ENCODE data around the gene USP8. TPM values are rescaled to one million over a fixed set of nuclear protein-coding genes. Genes with fewer than 3 reads are reported as not detected.

The USP8 gene
- total RNA-seq, 1 donor from 2014 or later: 54.5 TPM

DNA sequence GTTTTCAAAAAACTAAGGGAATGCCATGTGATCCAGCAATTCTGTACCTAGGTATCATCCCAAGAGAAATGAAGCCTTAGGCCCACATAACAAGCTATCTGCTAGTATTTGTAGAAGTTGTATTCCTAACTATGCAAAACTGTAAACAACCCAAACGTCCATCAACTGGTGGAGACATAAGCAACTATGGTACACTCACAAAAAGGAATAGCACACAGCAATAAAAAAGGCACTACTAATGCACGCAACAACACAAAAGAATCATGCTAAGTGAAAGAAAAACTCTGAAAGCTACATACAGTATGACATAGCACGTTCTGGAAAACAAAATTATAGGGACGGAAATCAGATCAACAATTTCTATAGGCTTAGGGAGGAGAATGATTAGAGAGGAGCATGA lies 107.0 kb downstream of the USP8 start:
- DNase-seq (ENCODE audit: low read depth) (no peak), FAIRE-seq (no peak)
- no peak overlapping the region for H3K9ac ChIP-seq (ENCODE audit: low read length)
- H3K27me3 ChIP-seq (ENCODE audit: insufficient read depth, low read length): no peaks in the 10 kb centered on the region
- Mint-ChIP-seq H3K4me1 (ENCODE audit: low read depth, unreplicated experiment) (no peaks in the 10 kb centered on the region), H3K27me3 (ENCODE audit: low read depth, unreplicated experiment) (no peaks in the 10 kb centered on the region), H3K36me3 (ENCODE audit: low read depth, unreplicated experiment) (no peaks in the 10 kb centered on the region), H3K4me3 (ENCODE audit: unreplicated experiment) (no peak overlapping the region), H3K27ac (ENCODE audit: unreplicated experiment) (no peak overlapping the region), H3K9me3 (ENCODE audit: unreplicated experiment) (no peaks in the 10 kb centered on the region)
- no peak overlapping the region for H3K4me2 ChIP-seq (ENCODE audit: low read length)
- H2AFZ ChIP-seq (ENCODE audit: low read depth, low read length): no peak overlapping the region
- H3K36me3 ChIP-seq (ENCODE audit: insufficient read depth, low read length): no peaks in the 10 kb centered on the region
- H4K20me1 ChIP-seq (ENCODE audit: insufficient read depth, low read length): no peaks in the 10 kb centered on the region
- no peak overlapping the region for H3K4me3 ChIP-seq (ENCODE audit: insufficient read depth, low read depth, low read length)
- H3K9me3 ChIP-seq (ENCODE audit: insufficient read depth, low read depth, low read length): no peaks in the 10 kb centered on the region
- no peak overlapping the region for H3K27ac ChIP-seq (ENCODE audit: low read depth, low read length)
- no peaks in the 10 kb centered on the region for H3K79me2 ChIP-seq (ENCODE audit: insufficient read depth, low read length)
- TF ChIP-seq, protein P1, sequence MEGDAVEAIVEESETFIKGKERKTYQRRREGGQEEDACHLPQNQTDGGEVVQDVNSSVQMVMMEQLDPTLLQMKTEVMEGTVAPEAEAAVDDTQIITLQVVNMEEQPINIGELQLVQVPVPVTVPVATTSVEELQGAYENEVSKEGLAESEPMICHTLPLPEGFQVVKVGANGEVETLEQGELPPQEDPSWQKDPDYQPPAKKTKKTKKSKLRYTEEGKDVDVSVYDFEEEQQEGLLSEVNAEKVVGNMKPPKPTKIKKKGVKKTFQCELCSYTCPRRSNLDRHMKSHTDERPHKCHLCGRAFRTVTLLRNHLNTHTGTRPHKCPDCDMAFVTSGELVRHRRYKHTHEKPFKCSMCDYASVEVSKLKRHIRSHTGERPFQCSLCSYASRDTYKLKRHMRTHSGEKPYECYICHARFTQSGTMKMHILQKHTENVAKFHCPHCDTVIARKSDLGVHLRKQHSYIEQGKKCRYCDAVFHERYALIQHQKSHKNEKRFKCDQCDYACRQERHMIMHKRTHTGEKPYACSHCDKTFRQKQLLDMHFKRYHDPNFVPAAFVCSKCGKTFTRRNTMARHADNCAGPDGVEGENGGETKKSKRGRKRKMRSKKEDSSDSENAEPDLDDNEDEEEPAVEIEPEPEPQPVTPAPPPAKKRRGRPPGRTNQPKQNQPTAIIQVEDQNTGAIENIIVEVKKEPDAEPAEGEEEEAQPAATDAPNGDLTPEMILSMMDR (IDR thresholded peaks at IDR 0.05; ENCODE audit: insufficient read depth, low read depth, low read length): no peak
- TF ChIP-seq EZH2 (IDR thresholded peaks at IDR 0.05; ENCODE audit: insufficient read depth, low read length): no peak
- H3K4me1 ChIP-seq (ENCODE audit: insufficient read depth, low read length): no peaks in the 10 kb centered on the region

DNA sequence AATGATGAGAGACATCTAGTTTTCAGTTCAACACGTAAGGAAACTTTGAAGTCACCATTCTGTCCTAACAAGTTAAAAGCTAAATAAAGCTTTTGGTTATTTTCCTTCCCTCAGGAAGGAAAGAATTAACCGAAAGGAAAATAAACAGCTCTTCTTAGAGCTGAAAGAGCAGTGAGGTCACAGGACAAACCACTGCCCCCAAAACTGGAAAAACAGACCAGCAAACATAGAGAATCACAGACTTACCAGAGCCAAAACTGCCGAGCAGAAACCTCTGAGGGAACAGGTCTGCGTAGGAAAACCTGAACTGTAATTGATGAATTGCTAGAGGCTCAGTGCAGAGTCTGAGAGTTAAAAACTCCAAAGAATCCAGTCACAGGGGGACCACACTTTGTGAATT lies 107.6 kb downstream of the USP8 start:
- no peak overlapping the region for H3K4me3 ChIP-seq (ENCODE audit: insufficient read depth, low read depth, low read length)
- TF ChIP-seq, protein P1 (IDR thresholded peaks at IDR 0.05; ENCODE audit: insufficient read depth, low read depth, low read length): no peak
- no peak for TF ChIP-seq EZH2 (IDR thresholded peaks at IDR 0.05; ENCODE audit: insufficient read depth, low read length)
- no peaks in the 10 kb centered on the region for H3K9me3 Mint-ChIP-seq (ENCODE audit: unreplicated experiment)
- H3K27ac ChIP-seq (ENCODE audit: low read depth, low read length): no peak overlapping the region
- no peak overlapping the region for H3K4me2 ChIP-seq (ENCODE audit: low read length)
- no peaks in the 10 kb centered on the region for H4K20me1 ChIP-seq (ENCODE audit: insufficient read depth, low read length)
- no peaks in the 10 kb centered on the region for H3K4me1 ChIP-seq (ENCODE audit: insufficient read depth, low read length)
- no peaks in the 10 kb centered on the region for H3K9me3 ChIP-seq (ENCODE audit: insufficient read depth, low read depth, low read length)
- H3K36me3 ChIP-seq (ENCODE audit: insufficient read depth, low read length): no peaks in the 10 kb centered on the region
- FAIRE-seq (no peak), DNase-seq (ENCODE audit: low read depth) (no peak)
- H3K9ac ChIP-seq (ENCODE audit: low read length): no peak overlapping the region
- no peak overlapping the region for H2AFZ ChIP-seq (ENCODE audit: low read depth, low read length)
- H3K4me1 Mint-ChIP-seq (ENCODE audit: low read depth, unreplicated experiment): no peaks in the 10 kb centered on the region
- H3K27me3 Mint-ChIP-seq (ENCODE audit: low read depth, unreplicated experiment): no peaks in the 10 kb centered on the region
- no peak overlapping the region for H3K4me3 Mint-ChIP-seq (ENCODE audit: unreplicated experiment)
- H3K27ac Mint-ChIP-seq (ENCODE audit: unreplicated experiment): no peak overlapping the region
- H3K27me3 ChIP-seq (ENCODE audit: insufficient read depth, low read length): no peaks in the 10 kb centered on the region
- no peaks in the 10 kb centered on the region for H3K36me3 Mint-ChIP-seq (ENCODE audit: low read depth, unreplicated experiment)
- H3K79me2 ChIP-seq (ENCODE audit: insufficient read depth, low read length): no peaks in the 10 kb centered on the region

DNA sequence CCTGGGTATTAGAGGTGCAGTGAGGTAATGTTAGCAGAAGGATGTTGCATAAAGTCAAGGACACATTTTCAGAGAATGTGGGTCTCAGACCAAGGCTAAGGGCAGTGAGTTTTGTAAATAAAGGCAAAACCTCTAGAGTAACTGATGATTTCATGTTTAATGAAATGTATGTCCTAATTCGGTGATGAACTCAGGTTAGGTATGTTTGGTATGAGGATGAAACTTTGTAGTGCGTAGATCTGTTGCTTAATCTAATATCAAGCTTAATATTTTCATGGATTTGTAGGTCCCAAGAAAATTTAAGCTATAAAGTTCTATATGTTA lies 118.6 kb downstream of the USP8 start:
- Histone ChIP-seq H3K36me3 (ENCODE audit: insufficient read depth, low read length) (no peaks in the 10 kb centered on the region), H2AFZ (ENCODE audit: low read depth, low read length) (no peak overlapping the region), H3K4me3 (ENCODE audit: insufficient read depth, low read depth, low read length) (no peak overlapping the region), H3K9ac (ENCODE audit: low read length) (no peak overlapping the region), H3K79me2 (ENCODE audit: insufficient read depth, low read length) (no peaks in the 10 kb centered on the region), H3K27ac (ENCODE audit: low read depth, low read length) (no peak overlapping the region), H3K27me3 (ENCODE audit: insufficient read depth, low read length) (no peaks in the 10 kb centered on the region), H3K9me3 (ENCODE audit: insufficient read depth, low read depth, low read length) (no peaks in the 10 kb centered on the region), H4K20me1 (ENCODE audit: insufficient read depth, low read length) (no peaks in the 10 kb centered on the region), H3K4me2 (ENCODE audit: low read length) (no peak overlapping the region), H3K4me1 (ENCODE audit: insufficient read depth, low read length) (no peaks in the 10 kb centered on the region)
- H3K27me3 Mint-ChIP-seq (ENCODE audit: low read depth, unreplicated experiment): peaks cover 2% of the 10 kb centered on the region
- H3K4me3 Mint-ChIP-seq (ENCODE audit: unreplicated experiment): no peak overlapping the region
- TF ChIP-seq, protein P1 (IDR thresholded peaks at IDR 0.05; ENCODE audit: insufficient read depth, low read depth, low read length): no peak
- TF ChIP-seq EZH2 (IDR thresholded peaks at IDR 0.05; ENCODE audit: insufficient read depth, low read length): no peak
- FAIRE-seq (no peak), DNase-seq (ENCODE audit: low read depth) (peak; percentile 16)
- H3K4me1 Mint-ChIP-seq (ENCODE audit: low read depth, unreplicated experiment): peaks cover 3% of the 10 kb centered on the region
- H3K9me3 Mint-ChIP-seq (ENCODE audit: unreplicated experiment): no peaks in the 10 kb centered on the region
- H3K27ac Mint-ChIP-seq (ENCODE audit: unreplicated experiment): no peak overlapping the region
- H3K36me3 Mint-ChIP-seq (ENCODE audit: low read depth, unreplicated experiment): no peaks in the 10 kb centered on the region

Measured in astrocyte (in vitro differentiated cells and primary cell).